SH-SY5Y (cell line): ENCODE measurements around the gene LAMC3.

Experiments
- GATA2 ChIP-seq: IDR thresholded peaks from 2 replicates; pipeline ENCODE4 v1.6.1; 2011; ENCODE audit warnings: mild to moderate bottlenecking, low read depth, low read length
- GATA3 ChIP-seq: IDR thresholded peaks from 2 replicates; pipeline ENCODE4 v1.6.1; 2011; ENCODE audit warnings: low read depth, mild to moderate bottlenecking, low read length, moderate library complexity

- TF ChIP-seq GATA2 (no peak), GATA3 (no peak)
Observed at GRCh38 chr9:131001021-131001420, 8.0 kb upstream of the LAMC3 start.
